ENCODE data around the gene MZF1.

Gene MZF1

GRCh38 chr19:58570770-58571574, 2.2 kb downstream of the MZF1 start:
- DNase-seq (ENCODE audit: low spot score) (no peak), FAIRE-seq (no peak)

- FAIRE-seq (no peak), DNase-seq (ENCODE audit: low spot score) (no peak)
Observed at GRCh38 chr19:58569943-58570670, 3.0 kb downstream of the MZF1 start.

GRCh38 chr19:58569191-58569942, 3.8 kb downstream of the MZF1 start:
- FAIRE-seq (no peak), DNase-seq (ENCODE audit: low spot score) (no peak)

- no peak for DNase-seq (ENCODE audit: low spot score)
- FAIRE-seq, result no peak
Observed at GRCh38 chr19:58568453-58569130, 4.5 kb downstream of the MZF1 start.

- DNase-seq (ENCODE audit: low spot score) (no peak), FAIRE-seq (no peak)
Observed at GRCh38 chr19:58566989-58567388, 6.1 kb downstream of the MZF1 start.

GRCh38 chr19:58563823-58564222, 9.3 kb downstream of the MZF1 start:
- FAIRE-seq (no peak), DNase-seq (ENCODE audit: low spot score) (no peak)

GRCh38 chr19:58563034-58563573, 10.0 kb downstream of the MZF1 start:
- no peak for DNase-seq (ENCODE audit: low spot score)
- FAIRE-seq, result no peak

- FAIRE-seq, result no peak
- no peak for DNase-seq (ENCODE audit: low spot score)
Observed at GRCh38 chr19:58562122-58563033, 10.8 kb downstream of the MZF1 start.

- FAIRE-seq (no peak), DNase-seq (ENCODE audit: low spot score) (no peak)
Observed at GRCh38 chr19:58561373-58562121, 11.6 kb downstream of the MZF1 start.

GRCh38 chr19:58560921-58561320, 12.2 kb downstream of the MZF1 start:
- FAIRE-seq (no peak), DNase-seq (ENCODE audit: low spot score) (no peak)

- FAIRE-seq (no peak), DNase-seq (ENCODE audit: low spot score) (no peak)
Observed at GRCh38 chr19:58560007-58560887, 12.9 kb downstream of the MZF1 start.

GRCh38 chr19:58559275-58560006, 13.7 kb downstream of the MZF1 start:
- FAIRE-seq, result no peak
- peak; percentile 87 for DNase-seq (ENCODE audit: low spot score)

GRCh38 chr19:58558623-58559274, 14.4 kb downstream of the MZF1 start:
- peak; percentile 52 for FAIRE-seq
- DNase-seq (ENCODE audit: low spot score), result peak; percentile 89

- no peak for FAIRE-seq
- DNase-seq (ENCODE audit: low spot score), result no peak
Observed at GRCh38 chr19:58558066-58558622, 15.0 kb downstream of the MZF1 start, which contains the start of gene UBE2M. TSS of gene UBE2M (minus strand) at chr19:58558611. CDS start at chr19:58558381, 230 bp downstream.

GRCh38 chr19:58557221-58558065, 15.7 kb downstream of the MZF1 start:
- no peak for FAIRE-seq
- DNase-seq (ENCODE audit: low spot score), result no peak

Data from urothelium cell line (cell line).